ENCODE results near the gene TMA16.

- TF ChIP-seq CTCF (IDR thresholded peaks at IDR 0.05) = no peak
- no peak for TF ChIP-seq EZH2 (IDR thresholded peaks at IDR 0.05; ENCODE audit: borderline replicate concordance, insufficient read depth, low read depth, low read length, poor library complexity, severe bottlenecking)
Measured at GRCh38 chr4:163473130-163473529, 21.4 kb upstream of the TMA16 start.
